ENCODE data around the gene LCE2D. TPM values are rescaled to one million over a fixed set of nuclear protein-coding genes. Genes with fewer than 3 reads are reported as not detected.

The LCE2D gene
- total and polyA plus RNA-seq, 2 experiments from 2014 or later: not detected

GRCh38 chr1:152656459-152656858 is 6.7 kb upstream of the LCE2D start:
- Histone ChIP-seq H3K27ac (ENCODE audit: low read depth) (no peak overlapping the region), H4K20me1 (replicated peaks; ENCODE audit: insufficient read depth) (no peaks in the 10 kb centered on the region), H3K4me2 (no peak overlapping the region), H3K9me2 (ENCODE audit: insufficient read depth) (no peaks in the 10 kb centered on the region), H3K27me3 (ENCODE audit: insufficient read depth) (no peaks in the 10 kb centered on the region; the same call in 1 of the 2 replicates), H2AFZ (no peak overlapping the region), H3K36me3 (ENCODE audit: insufficient read depth) (no peaks in the 10 kb centered on the region), H3K4me1 (ENCODE audit: insufficient read depth) (no peaks in the 10 kb centered on the region), H3K79me2 (replicated peaks; ENCODE audit: insufficient read depth) (no peaks in the 10 kb centered on the region), H3F3A (replicated peaks; ENCODE audit: low read depth) (no peaks in the 10 kb centered on the region), H3K4me3 (no peak overlapping the region)
- ATAC-seq (no peak), DNase-seq (ENCODE audit: low spot score) (no peak)
- Mint-ChIP-seq H3K27ac (no peak overlapping the region), H3K4me3 (no peak overlapping the region), H3K36me3 (ENCODE audit: low read depth) (no peaks in the 10 kb centered on the region), H3K27me3 (ENCODE audit: insufficient read depth, low read depth, poor library complexity) (peaks cover 1% of the 10 kb centered on the region), H3K9me3 (no peaks in the 10 kb centered on the region), H3K4me1 (no peaks in the 10 kb centered on the region)
- TF ChIP-seq ZNF114 (CRISPR knock-in tag; IDR thresholded peaks at IDR 0.05): no peak
- TF ChIP-seq EZH2phosphoT487 (IDR thresholded peaks at IDR 0.05; ENCODE audit: unreplicated experiment): no peak
- TF ChIP-seq POLR2AphosphoS5 (IDR thresholded peaks at IDR 0.05; ENCODE audit: low read depth): no peak
- TF ChIP-seq STAT1 (IDR thresholded peaks at IDR 0.05; ENCODE audit: unreplicated experiment): no peak
- TF ChIP-seq ZNF462 (CRISPR knock-in tag; IDR thresholded peaks at IDR 0.05): no peak
- no peak for TF ChIP-seq EZH2 (IDR thresholded peaks at IDR 0.05; ENCODE audit: low read depth, unreplicated experiment)
- TF ChIP-seq NANOG (IDR thresholded peaks at IDR 0.05; ENCODE audit: borderline replicate concordance): no peak

- H3K9me3 Mint-ChIP-seq: no peaks in the 10 kb centered on the region
- no peaks in the 10 kb centered on the region; the same call in 1 of the 2 replicates for H3K27me3 ChIP-seq (ENCODE audit: insufficient read depth)
- H3K4me1 Mint-ChIP-seq: no peaks in the 10 kb centered on the region
- no peak overlapping the region for H3K4me3 ChIP-seq
- ATAC-seq: no peak
- no peaks in the 10 kb centered on the region for H3K36me3 ChIP-seq (ENCODE audit: insufficient read depth)
- no peak overlapping the region for H3K27ac Mint-ChIP-seq
- H3K4me3 Mint-ChIP-seq: no peak overlapping the region
- H2AFZ ChIP-seq: 0 out of 2 replicates have a peak overlapping the region, but pooled peaks have one; percentile 23
- H3K4me1 ChIP-seq (ENCODE audit: insufficient read depth): no peaks in the 10 kb centered on the region
- H4K20me1 ChIP-seq (replicated peaks; ENCODE audit: insufficient read depth): no peaks in the 10 kb centered on the region
- no peaks in the 10 kb centered on the region for H3K36me3 Mint-ChIP-seq (ENCODE audit: low read depth)
- no peaks in the 10 kb centered on the region for H3F3A ChIP-seq (replicated peaks; ENCODE audit: low read depth)
- H3K79me2 ChIP-seq (replicated peaks; ENCODE audit: insufficient read depth): no peaks in the 10 kb centered on the region
- peaks cover 3% of the 10 kb centered on the region for H3K27me3 Mint-ChIP-seq (ENCODE audit: insufficient read depth, low read depth, poor library complexity)
- DNase-seq (ENCODE audit: low spot score): no peak
- no peak overlapping the region for H3K27ac ChIP-seq (ENCODE audit: low read depth)
- TF ChIP-seq EZH2phosphoT487 (IDR thresholded peaks at IDR 0.05; ENCODE audit: unreplicated experiment) (no peak), JUNB (IDR thresholded peaks at IDR 0.05; ENCODE audit: unreplicated experiment) (no peak), ZNF114 (CRISPR knock-in tag; IDR thresholded peaks at IDR 0.05) (no peak), CREB1 (CRISPR knock-in tag; IDR thresholded peaks at IDR 0.05; ENCODE audit: low read depth) (no peak), CTCF (conservative IDR thresholded peaks at IDR 0.05; ENCODE audit: low read depth in 2 of 2) (no peak), EZH2 (IDR thresholded peaks at IDR 0.05; ENCODE audit: low read depth, unreplicated experiment) (no peak), POLR2AphosphoS5 (IDR thresholded peaks at IDR 0.05; ENCODE audit: low read depth) (no peak), STAT1 (IDR thresholded peaks at IDR 0.05; ENCODE audit: unreplicated experiment) (no peak), NANOG (IDR thresholded peaks at IDR 0.05; ENCODE audit: borderline replicate concordance) (no peak), ETS1 (IDR thresholded peaks at IDR 0.05) (no peak), ZNF331 (CRISPR knock-in tag; IDR thresholded peaks at IDR 0.05; ENCODE audit: low read depth) (no peak)
- no peaks in the 10 kb centered on the region for H3K9me2 ChIP-seq (ENCODE audit: insufficient read depth)
- no peak overlapping the region for H3K4me2 ChIP-seq
Observed at GRCh38 chr1:152657677-152658076, 5.5 kb upstream of the LCE2D start.

Measured in GM23338 (cell line).